ENCODE data around the gene RBM19.

Gene RBM19

DNA sequence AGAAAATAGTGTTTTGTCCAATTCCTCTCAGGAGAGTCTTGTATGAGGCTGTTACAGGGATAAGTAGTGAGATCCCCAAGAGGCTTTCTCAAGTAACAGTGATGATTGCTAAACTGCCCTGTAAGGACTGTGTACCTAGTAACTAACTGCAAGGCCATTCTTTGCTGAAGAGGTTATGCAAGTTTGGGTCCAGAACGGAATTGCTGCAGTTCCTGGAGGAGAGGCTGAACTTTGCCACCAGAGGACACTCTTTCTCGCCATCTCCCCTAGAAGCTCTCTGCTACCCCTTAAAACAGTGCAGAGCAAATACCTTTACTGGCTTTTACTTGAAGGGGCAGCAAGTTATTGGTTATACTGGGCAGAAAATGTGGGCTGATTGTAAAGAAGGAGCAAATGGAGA, 180.0 kb downstream of the RBM19 start:
- peaks cover 22% of the 10 kb centered on the region for H3K27me3 Mint-ChIP-seq
- ATAC-seq, result no peak
- H3K4me1 Mint-ChIP-seq, result no peaks in the 10 kb centered on the region
- H3K36me3 Mint-ChIP-seq, result peaks cover 7% of the 10 kb centered on the region
- no peak overlapping the region for H3K4me3 Mint-ChIP-seq
- peaks cover 17% of the 10 kb centered on the region for H3K9me3 Mint-ChIP-seq
- H3K27ac Mint-ChIP-seq, result no peak overlapping the region

GRCh38 chr12:113783811-113784210, 182.3 kb downstream of the RBM19 start:
- Mint-ChIP-seq H3K4me3 (no peak overlapping the region), H3K36me3 (peaks cover 7% of the 10 kb centered on the region), H3K27me3 (peaks cover 43% of the 10 kb centered on the region), H3K27ac (no peak overlapping the region), H3K4me1 (no peaks in the 10 kb centered on the region), H3K9me3 (peaks cover 18% of the 10 kb centered on the region)
- no peak for ATAC-seq

GRCh38 chr12:113782873-113783272, 183.3 kb downstream of the RBM19 start:
- H3K4me1 Mint-ChIP-seq, result no peaks in the 10 kb centered on the region
- ATAC-seq, result no peak
- H3K36me3 Mint-ChIP-seq, result peaks cover 3% of the 10 kb centered on the region
- H3K27ac Mint-ChIP-seq, result no peak overlapping the region
- peaks cover 15% of the 10 kb centered on the region for H3K9me3 Mint-ChIP-seq
- no peak overlapping the region for H3K4me3 Mint-ChIP-seq
- peaks cover 45% of the 10 kb centered on the region for H3K27me3 Mint-ChIP-seq

GRCh38 chr12:113781415-113782198, 184.5 kb downstream of the RBM19 start:
- no peaks in the 10 kb centered on the region for H3K36me3 Mint-ChIP-seq
- peaks cover 12% of the 10 kb centered on the region for H3K9me3 Mint-ChIP-seq
- H3K4me1 Mint-ChIP-seq, result no peaks in the 10 kb centered on the region
- H3K4me3 Mint-ChIP-seq, result no peak overlapping the region
- no peak for ATAC-seq
- peaks cover 45% of the 10 kb centered on the region for H3K27me3 Mint-ChIP-seq
- H3K27ac Mint-ChIP-seq, result no peak overlapping the region

- Mint-ChIP-seq H3K27ac (no peak overlapping the region), H3K36me3 (no peaks in the 10 kb centered on the region), H3K4me3 (no peak overlapping the region), H3K27me3 (peaks cover 45% of the 10 kb centered on the region), H3K4me1 (no peaks in the 10 kb centered on the region), H3K9me3 (peaks cover 7% of the 10 kb centered on the region)
- no peak for ATAC-seq
Observed at GRCh38 chr12:113779774-113780173, 186.4 kb downstream of the RBM19 start.

GRCh38 chr12:113778432-113779132, 187.5 kb downstream of the RBM19 start:
- H3K36me3 Mint-ChIP-seq, result no peaks in the 10 kb centered on the region
- no peaks in the 10 kb centered on the region for H3K4me1 Mint-ChIP-seq
- peaks cover 45% of the 10 kb centered on the region for H3K27me3 Mint-ChIP-seq

DNA sequence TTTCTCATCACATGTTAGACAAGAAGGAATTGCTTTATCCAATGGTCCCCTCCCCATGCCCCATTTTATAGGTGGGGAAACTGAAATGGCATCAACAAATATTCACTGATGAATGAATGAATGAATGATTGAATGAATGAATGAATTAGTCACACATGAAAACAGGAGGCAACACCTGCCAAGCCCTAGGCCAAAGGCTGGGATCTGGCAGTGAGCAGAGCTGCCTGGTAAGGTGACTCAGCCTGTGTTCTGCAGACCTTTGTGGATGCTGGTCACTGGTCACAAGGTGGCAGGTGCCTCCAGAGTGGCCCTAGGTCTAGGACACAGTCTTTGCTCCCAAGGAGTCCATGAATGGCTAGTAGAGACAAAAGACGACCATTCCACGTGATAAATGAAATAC, 188.4 kb downstream of the RBM19 start:
- ATAC-seq, result no peak
- Mint-ChIP-seq H3K4me3 (no peak overlapping the region), H3K36me3 (no peaks in the 10 kb centered on the region), H3K27ac (no peak overlapping the region), H3K4me1 (no peaks in the 10 kb centered on the region), H3K9me3 (peaks cover 7% of the 10 kb centered on the region), H3K27me3 (peaks cover 37% of the 10 kb centered on the region)

More at GRCh38 chr12:113778432-113779132, 187.5 kb downstream of the RBM19 start:
- Mint-ChIP-seq H3K4me3 (no peak overlapping the region), H3K9me3 (peaks cover 7% of the 10 kb centered on the region), H3K27ac (no peak overlapping the region)
- no peak for ATAC-seq

- no peak for ATAC-seq
- H3K9me3 Mint-ChIP-seq, result peaks cover 9% of the 10 kb centered on the region
- H3K36me3 Mint-ChIP-seq, result no peaks in the 10 kb centered on the region
- H3K27me3 Mint-ChIP-seq, result peaks cover 27% of the 10 kb centered on the region
- no peaks in the 10 kb centered on the region for H3K4me1 Mint-ChIP-seq
- no peak overlapping the region for H3K27ac Mint-ChIP-seq
- H3K4me3 Mint-ChIP-seq, result no peak overlapping the region
Observed at GRCh38 chr12:113776536-113776935, 189.6 kb downstream of the RBM19 start.

DNA sequence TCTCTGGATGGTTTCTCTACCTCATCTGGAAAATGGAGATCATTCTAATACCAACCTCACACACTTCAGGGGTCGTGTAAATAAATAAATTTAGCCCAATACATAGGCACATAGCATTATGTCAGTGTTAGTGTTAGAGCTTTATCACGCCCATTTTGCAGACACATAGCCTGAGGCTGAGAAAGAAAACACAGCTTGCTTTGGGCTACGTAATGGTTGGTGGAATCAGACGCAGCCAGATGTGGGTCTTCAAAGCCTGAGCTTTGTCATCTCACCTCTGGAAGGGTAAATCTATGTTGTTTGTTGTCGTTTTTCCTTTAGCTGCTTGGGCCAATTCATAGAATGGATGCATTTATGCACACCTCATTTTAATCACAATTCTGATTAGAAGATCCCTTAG, 191.6 kb downstream of the RBM19 start:
- Mint-ChIP-seq H3K4me3 (no peak overlapping the region), H3K4me1 (no peaks in the 10 kb centered on the region), H3K27ac (no peak overlapping the region), H3K36me3 (no peaks in the 10 kb centered on the region), H3K27me3 (peaks cover 10% of the 10 kb centered on the region), H3K9me3 (peaks cover 6% of the 10 kb centered on the region)
- ATAC-seq, result no peak

- no peak overlapping the region for H3K27ac Mint-ChIP-seq
- H3K4me3 Mint-ChIP-seq, result no peak overlapping the region
- ATAC-seq, result no peak
- H3K36me3 Mint-ChIP-seq, result no peaks in the 10 kb centered on the region
- H3K27me3 Mint-ChIP-seq, result peaks cover 6% of the 10 kb centered on the region
- H3K4me1 Mint-ChIP-seq, result no peaks in the 10 kb centered on the region
- peaks cover 2% of the 10 kb centered on the region for H3K9me3 Mint-ChIP-seq
Observed at GRCh38 chr12:113772505-113773030, 193.6 kb downstream of the RBM19 start.

GRCh38 chr12:113770389-113770865, 195.7 kb downstream of the RBM19 start:
- H3K27ac Mint-ChIP-seq, result no peak overlapping the region

GRCh38 chr12:113769305-113769704, 196.8 kb downstream of the RBM19 start:
- H3K27me3 Mint-ChIP-seq, result peaks cover 26% of the 10 kb centered on the region
- H3K27ac Mint-ChIP-seq, result no peak overlapping the region
- H3K4me3 Mint-ChIP-seq, result no peak overlapping the region
- no peaks in the 10 kb centered on the region for H3K4me1 Mint-ChIP-seq
- H3K36me3 Mint-ChIP-seq, result no peaks in the 10 kb centered on the region
- peaks cover 10% of the 10 kb centered on the region for H3K9me3 Mint-ChIP-seq
- no peak for ATAC-seq

More at GRCh38 chr12:113770389-113770865, 195.7 kb downstream of the RBM19 start:
- H3K9me3 Mint-ChIP-seq, result peaks cover 7% of the 10 kb centered on the region
- H3K4me1 Mint-ChIP-seq, result no peaks in the 10 kb centered on the region
- ATAC-seq, result no peak
- peaks cover 19% of the 10 kb centered on the region for H3K27me3 Mint-ChIP-seq
- no peak overlapping the region for H3K4me3 Mint-ChIP-seq
- H3K36me3 Mint-ChIP-seq, result no peaks in the 10 kb centered on the region

DNA sequence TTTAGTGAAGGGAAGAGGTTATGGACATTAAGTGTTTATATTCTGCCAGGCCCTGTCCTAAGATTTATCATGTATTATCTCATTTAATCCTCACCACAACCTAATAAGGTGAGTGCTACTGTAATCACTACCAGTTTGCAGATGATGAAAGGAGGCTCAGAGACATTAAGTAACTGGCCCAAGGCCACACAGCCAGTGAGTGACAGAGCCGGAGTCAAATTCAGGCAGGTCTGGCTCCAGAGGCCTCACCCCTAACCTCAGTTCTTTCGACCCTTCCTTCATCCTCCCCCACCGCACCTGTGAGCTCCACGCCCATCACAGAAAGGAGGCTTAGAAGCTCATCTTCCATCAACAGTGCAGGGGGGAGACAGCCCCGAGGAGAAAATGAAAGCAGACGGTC, 197.3 kb downstream of the RBM19 start:
- Mint-ChIP-seq H3K9me3 (peaks cover 10% of the 10 kb centered on the region), H3K4me3 (no peak overlapping the region), H3K27ac (no peak overlapping the region), H3K36me3 (no peaks in the 10 kb centered on the region), H3K4me1 (no peaks in the 10 kb centered on the region), H3K27me3 (peaks cover 26% of the 10 kb centered on the region)
- ATAC-seq, result no peak

DNA sequence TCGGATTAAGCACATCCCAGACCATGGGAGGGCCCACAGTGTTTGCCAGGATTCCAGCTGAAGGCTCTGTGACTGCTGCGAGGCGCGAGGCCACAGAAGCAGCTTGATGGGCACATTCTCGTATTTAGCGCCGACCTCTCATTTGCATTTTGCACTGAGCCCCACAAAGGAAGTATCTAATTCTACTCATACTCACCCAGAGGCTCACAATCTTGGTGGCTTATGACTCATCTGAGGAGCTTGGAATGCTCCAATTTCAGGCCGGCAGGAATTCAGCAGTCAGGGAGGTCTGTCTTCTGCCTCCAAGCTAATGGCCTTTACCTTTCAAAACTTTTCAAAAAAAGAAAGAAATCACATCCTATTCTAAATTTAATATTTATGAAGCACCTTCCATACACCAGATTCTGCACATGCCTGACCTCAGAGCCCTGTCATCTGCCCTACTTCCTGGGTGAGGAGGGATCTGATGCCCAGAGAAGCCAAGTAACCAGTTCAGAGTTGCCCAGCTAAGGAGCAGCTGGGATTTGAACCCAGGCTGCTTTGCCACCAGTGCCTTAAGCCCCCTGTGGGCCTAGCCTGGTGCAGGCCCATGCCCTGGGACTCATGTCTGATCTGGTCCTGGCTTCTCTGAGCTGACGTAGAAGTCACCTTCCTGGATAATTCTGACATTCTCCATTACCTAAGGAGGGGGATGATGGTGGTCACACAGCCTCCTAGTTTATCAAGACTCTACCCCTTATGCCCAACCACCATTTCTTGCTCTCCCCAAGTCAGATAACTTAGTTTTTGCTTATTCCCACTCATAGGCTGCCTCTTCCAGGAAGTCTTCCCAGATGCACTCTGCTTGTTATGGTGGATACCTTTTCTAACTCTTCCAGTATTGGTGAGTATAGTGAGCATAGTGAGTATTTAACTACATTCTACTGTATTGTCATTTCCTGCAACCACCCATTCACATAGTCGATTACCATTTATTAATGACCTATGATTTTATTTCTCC, 198.9 kb downstream of the RBM19 start:
- peaks cover 39% of the 10 kb centered on the region for H3K27me3 Mint-ChIP-seq
- ATAC-seq, result no peak
- no peak overlapping the region for H3K4me3 Mint-ChIP-seq

More for the DNA sequence above, 198.9 kb downstream of the RBM19 start:
- H3K36me3 Mint-ChIP-seq, result no peaks in the 10 kb centered on the region
- H3K9me3 Mint-ChIP-seq, result peaks cover 10% of the 10 kb centered on the region
- H3K27ac Mint-ChIP-seq, result no peak overlapping the region
- H3K4me1 Mint-ChIP-seq, result no peaks in the 10 kb centered on the region
